Fibroblast of gingiva (primary cell): ENCODE results near the gene CNNM2.
"Not testable (repeated sequence)": the region's sequence is repeated elsewhere in the genome, so short reads cannot be mapped to it uniquely, and the experiment has no call there.

Experiments
- DNase-seq: peaks from one replicate; pipeline ENCODE4 v3.0.0-alpha.2; 2011; ENCODE audit warnings: low read depth

CNNM2 gene

GRCh38 chr10:103041391-103041790, 123.3 kb downstream of the CNNM2 start:
- DNase-seq, result no peak

GRCh38 chr10:103042129-103042528, 124.0 kb downstream of the CNNM2 start:
- no peak for DNase-seq

- no peak for DNase-seq
Observed at GRCh38 chr10:103042908-103043307, 124.8 kb downstream of the CNNM2 start.

- DNase-seq, result peak; percentile 6
Observed at GRCh38 chr10:103044942-103045489, 126.9 kb downstream of the CNNM2 start.

GRCh38 chr10:103045961-103046360, 127.9 kb downstream of the CNNM2 start:
- DNase-seq, result no peak

GRCh38 chr10:103047381-103047780, 129.3 kb downstream of the CNNM2 start:
- no peak for DNase-seq

GRCh38 chr10:103049237-103049636, 131.1 kb downstream of the CNNM2 start:
- DNase-seq, result no peak

- DNase-seq, result peak; percentile 73
Observed at GRCh38 chr10:103053659-103054581, 135.8 kb downstream of the CNNM2 start.

- DNase-seq, result no peak
Observed at GRCh38 chr10:103054621-103055020, 136.5 kb downstream of the CNNM2 start.

- no peak for DNase-seq
Observed at GRCh38 chr10:103055105-103055504, 137.0 kb downstream of the CNNM2 start.

- no peak for DNase-seq
Observed at GRCh38 chr10:103058034-103058433, 139.9 kb downstream of the CNNM2 start.

GRCh38 chr10:103060575-103060974, 142.5 kb downstream of the CNNM2 start:
- no peak for DNase-seq

GRCh38 chr10:103062854-103063590, 144.9 kb downstream of the CNNM2 start:
- DNase-seq, result no peak

- no peak for DNase-seq
Observed at GRCh38 chr10:103064956-103065355, 146.9 kb downstream of the CNNM2 start.

GRCh38 chr10:103066141-103067098, 148.3 kb downstream of the CNNM2 start:
- no peak for DNase-seq

GRCh38 chr10:103067099-103067477, 149.0 kb downstream of the CNNM2 start:
- DNase-seq, result not testable (repeated sequence)

GRCh38 chr10:103067484-103067883, 149.4 kb downstream of the CNNM2 start:
- no peak for DNase-seq

GRCh38 chr10:103067956-103068355, 149.9 kb downstream of the CNNM2 start:
- DNase-seq, result no peak

- peak; percentile 27 for DNase-seq
Observed at GRCh38 chr10:103069453-103070331, 151.6 kb downstream of the CNNM2 start.

- no peak for DNase-seq
Observed at GRCh38 chr10:103072276-103072675, 154.2 kb downstream of the CNNM2 start.

- no peak for DNase-seq
Observed at GRCh38 chr10:103072891-103073290, 154.8 kb downstream of the CNNM2 start.
